Liver (tissue), 3 donors: Measurements from ENCODE around the gene STK25.

ENCODE experiments used
- ATF3 ChIP-seq: IDR thresholded peaks from 2 replicates; pipeline ENCODE4 v1.6.1; 2016; ENCODE audit warnings: antibody characterized with exemption
- CTCF ChIP-seq: fragments of 150-350 bp; IDR thresholded peaks from 2 replicates; pipeline ENCODE4 v1.5.1; 2017; ENCODE audit warnings: improper control_type of control experiment, low read depth, low read length; ENCODE audit not compliant: missing input control
- GABPA ChIP-seq, 2 donors: IDR thresholded peaks in 1 of 2; conservative IDR thresholded peaks in 1 of 2; 2 replicates each; pipeline ENCODE4 v1.6.1; 2016; ENCODE audit warnings: antibody characterized with exemption in 2 of 2, mild to moderate bottlenecking in 1 of 2, moderate library complexity in 1 of 2
- HNF4A ChIP-seq, 2 donors: conservative IDR thresholded peaks; 2 replicates each; pipeline ENCODE4 v1.6.1; 2016; ENCODE audit warnings: antibody characterized with exemption in 2 of 2, mild to moderate bottlenecking in 2 of 2
- HNF4G ChIP-seq: IDR thresholded peaks from 2 replicates; pipeline ENCODE4 v1.6.1; 2016; ENCODE audit warnings: antibody characterized with exemption
- JUND ChIP-seq, 2 donors: IDR thresholded peaks; 2 replicates each; pipeline ENCODE4 v1.6.1; 2016; ENCODE audit warnings: antibody characterized with exemption in 2 of 2
- MAX ChIP-seq: IDR thresholded peaks from 2 replicates; pipeline ENCODE4 v1.6.1; 2016; ENCODE audit warnings: antibody characterized with exemption
- NR2F2 ChIP-seq: IDR thresholded peaks from 2 replicates; pipeline ENCODE4 v1.6.1; 2016; ENCODE audit warnings: antibody characterized with exemption
- RAD21 ChIP-seq, 2 donors: IDR thresholded peaks; 2 replicates each; pipeline ENCODE4 v1.6.1; 2016; ENCODE audit warnings: antibody characterized with exemption in 2 of 2, mild to moderate bottlenecking in 2 of 2
- REST ChIP-seq: IDR thresholded peaks from 2 replicates; pipeline ENCODE4 v1.6.1; 2016; ENCODE audit warnings: antibody characterized with exemption, mild to moderate bottlenecking
- RXRA ChIP-seq, 2 donors: IDR thresholded peaks; 2 replicates each; pipeline ENCODE4 v1.6.1; 2017 to 2018; ENCODE audit warnings: antibody characterized with exemption in 2 of 2, mild to moderate bottlenecking in 1 of 2
- SP1 ChIP-seq: IDR thresholded peaks from 2 replicates; pipeline ENCODE4 v1.6.1; 2018; ENCODE audit warnings: antibody characterized with exemption, mild to moderate bottlenecking
- TAF1 ChIP-seq: conservative IDR thresholded peaks from 2 replicates; pipeline ENCODE4 v1.6.1; 2016; ENCODE audit warnings: antibody characterized with exemption, mild to moderate bottlenecking
- ZBTB33 ChIP-seq: IDR thresholded peaks from 2 replicates; pipeline ENCODE4 v1.6.1; 2016; ENCODE audit warnings: antibody characterized with exemption
- donor health status: healthy.
- donor health status: healthy.

- TF ChIP-seq RXRA (IDR thresholded peaks at IDR 0.05) (no peak), CTCF (no peak), HNF4G (no peak), MAX (no peak), SP1 (no peak), RAD21 (IDR thresholded peaks at IDR 0.05) (no peak), TAF1 (no peak), ZBTB33 (no peak), NR2F2 (no peak), JUND (IDR thresholded peaks at IDR 0.05) (no peak), GABPA (IDR thresholded peaks at IDR 0.05 in 1 of 2, conservative IDR thresholded peaks at IDR 0.05 in 1 of 2) (no peak), REST (no peak), HNF4A (conservative IDR thresholded peaks at IDR 0.05) (no peak), ATF3 (no peak)
These were observed 46.4 kb upstream of the STK25 start for GRCh38 chr2:241554610-241555322.
